Amygdala (tissue), 56 donors: ENCODE data around the gene RNF212B.

Experiments
- DNase-seq, 56 donors: peaks; one replicate each; lab custom pipeline; 2025; lab: John Stamatoyannopoulos, UW

Gene RNF212B

GRCh38 chr14:23308721-23309445 is 71.1 kb downstream of the RNF212B start:
- no peak for DNase-seq

- DNase-seq = no peak
Measured at GRCh38 chr14:23310546-23310945, 72.8 kb downstream of the RNF212B start.

GRCh38 chr14:23316300-23316699 is 78.6 kb downstream of the RNF212B start:
- no peak for DNase-seq

DNA sequence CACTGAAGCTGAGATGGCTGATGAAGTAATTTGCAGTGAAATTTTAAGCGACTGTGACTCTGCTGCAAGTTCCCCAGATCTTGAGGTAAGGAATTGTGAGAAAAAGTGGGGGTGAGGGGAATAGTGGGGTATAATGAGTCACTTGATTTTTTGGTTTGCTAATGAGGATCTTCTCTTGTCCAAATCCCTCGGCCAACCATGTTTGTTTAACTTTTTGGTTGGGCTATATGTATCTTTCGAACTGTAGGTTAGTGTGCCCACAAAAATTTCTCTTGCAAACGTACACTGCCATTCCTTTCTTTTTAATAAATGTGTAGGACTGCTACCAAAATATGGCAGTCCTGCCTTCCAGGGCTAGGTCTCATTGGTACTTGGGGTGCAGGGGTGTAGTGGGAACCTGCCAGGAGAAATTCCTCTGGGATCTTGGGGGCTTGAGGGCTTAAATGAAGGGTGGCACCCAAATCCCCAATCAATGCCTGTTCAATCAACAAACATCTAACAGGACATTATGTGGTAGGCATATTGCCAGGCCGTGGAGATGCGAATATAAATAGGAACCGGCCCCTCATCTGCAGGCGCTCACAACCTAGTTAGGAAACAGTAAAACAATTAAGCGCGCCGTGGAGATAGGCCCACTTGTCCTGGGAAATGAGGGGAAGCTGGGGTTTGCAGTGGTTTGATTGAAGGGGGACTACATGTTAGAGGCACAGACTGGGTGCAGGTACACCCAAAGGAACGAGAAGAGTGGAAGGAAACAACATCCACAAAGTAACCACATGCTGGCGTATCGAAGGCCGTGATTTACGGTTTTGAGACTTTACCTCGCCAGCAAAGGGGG is 82.2 kb downstream of the RNF212B start:
- no peak for DNase-seq

- DNase-seq = peak; percentile 75 to 100 (median 99)
Measured at GRCh38 chr14:23320584-23321571, 83.1 kb downstream of the RNF212B start, which contains the start of gene PABPN1. Gene PABPN1 (plus strand): TSS chr14:23321457. CDS start chr14:23321470, 13 bp downstream.

DNA sequence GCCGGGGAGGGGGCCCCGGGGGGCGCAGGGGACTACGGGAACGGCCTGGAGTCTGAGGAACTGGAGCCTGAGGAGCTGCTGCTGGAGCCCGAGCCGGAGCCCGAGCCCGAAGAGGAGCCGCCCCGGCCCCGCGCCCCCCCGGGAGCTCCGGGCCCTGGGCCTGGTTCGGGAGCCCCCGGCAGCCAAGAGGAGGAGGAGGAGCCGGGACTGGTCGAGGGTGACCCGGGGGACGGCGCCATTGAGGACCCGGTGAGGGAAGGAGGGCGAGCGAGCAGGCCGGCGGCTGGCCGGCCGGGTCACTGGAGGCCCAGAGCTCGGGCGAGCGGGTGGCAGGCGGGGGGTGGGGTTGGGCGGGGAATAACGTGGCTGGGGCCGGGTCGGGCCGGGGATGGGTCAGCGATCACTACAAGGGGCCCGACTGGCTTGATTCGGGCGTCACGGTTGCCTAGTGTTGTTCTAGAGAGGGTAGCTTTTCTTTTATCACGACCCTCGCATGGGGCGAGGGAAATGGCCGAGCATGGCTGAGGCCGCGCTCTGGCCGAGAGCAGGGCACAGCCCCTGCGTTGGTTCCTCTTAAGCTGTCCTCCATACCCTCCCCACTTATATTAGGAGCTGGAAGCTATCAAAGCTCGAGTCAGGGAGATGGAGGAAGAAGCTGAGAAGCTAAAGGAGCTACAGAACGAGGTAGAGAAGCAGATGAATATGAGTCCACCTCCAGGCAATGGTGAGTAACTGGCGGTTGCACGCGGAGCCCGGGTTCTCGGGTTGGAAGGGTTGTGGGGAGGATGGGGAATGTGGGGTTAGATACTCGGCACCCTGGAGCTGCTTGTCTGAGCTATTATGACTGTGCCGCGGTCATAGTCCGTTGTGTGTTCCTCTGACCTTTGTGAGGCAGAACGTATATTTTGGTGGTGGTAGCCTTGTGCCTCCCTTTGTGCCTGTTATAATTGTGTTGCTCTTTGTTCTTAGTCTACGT is 84.1 kb downstream of the RNF212B start:
- DNase-seq = peak in 16 of 56 donors; percentile 42 to 77 (median 61)
